DOHH2 (cell line): Measurements from ENCODE around the gene CHST3.

Experiments
- H3F3A ChIP-seq: fragments of 200-600 bp; sonication (generic), shearing (Covaris generic); 2 replicates; pipeline ENCODE4 v1.6.0; 2016; ENCODE audit warnings: antibody characterized with exemption, mild to moderate bottlenecking; ENCODE audit not compliant: control insufficient read depth, insufficient read depth
- H3K27ac ChIP-seq: fragments of 200-600 bp; sonication (generic); 2 replicates; pipeline ENCODE4 v1.5.1; 2014; ENCODE audit warnings: low read depth, mild to moderate bottlenecking, low read length, moderate library complexity
- H3K27me3 ChIP-seq: fragments of 200-600 bp; sonication (generic); 2 replicates; pipeline ENCODE4 v1.6.1; 2014; ENCODE audit warnings: mild to moderate bottlenecking, low read length, mixed read lengths; ENCODE audit not compliant: control insufficient read depth
- H3K36me3 ChIP-seq: fragments of 200-600 bp; sonication (generic); 2 replicates; pipeline ENCODE4 v1.6.1; 2014; ENCODE audit warnings: mild to moderate bottlenecking, low read length, moderate library complexity, mixed read lengths; ENCODE audit not compliant: control insufficient read depth
- H3K4me1 ChIP-seq: fragments of 200-600 bp; sonication (generic); 2 replicates; pipeline ENCODE4 v1.6.1; 2014; ENCODE audit warnings: mild to moderate bottlenecking, low read length, mixed read lengths; ENCODE audit not compliant: control insufficient read depth
- H3K4me2 ChIP-seq: fragments of 200-600 bp; sonication (generic); 2 replicates; pipeline ENCODE4 v1.6.0; 2014; ENCODE audit warnings: mild to moderate bottlenecking, low read length, moderate library complexity
- H3K4me3 ChIP-seq: fragments of 200-600 bp; sonication (generic); 2 replicates; pipeline ENCODE4 v1.5.1; 2014; ENCODE audit warnings: mild to moderate bottlenecking, low read length, mixed read lengths
- H3K79me2 ChIP-seq: fragments of 200-600 bp; sonication (generic); 2 replicates; pipeline ENCODE4 v1.6.1; 2014; ENCODE audit warnings: mild to moderate bottlenecking, low read length, mixed read lengths; ENCODE audit not compliant: control insufficient read depth
- H3K9me2 ChIP-seq: fragments of 200-600 bp; sonication (generic); replicated peaks from 2 replicates; pipeline ENCODE4 v1.6.1; 2014; ENCODE audit warnings: mild to moderate bottlenecking, low read length, mixed read lengths; ENCODE audit not compliant: control insufficient read depth
- H3K9me3 ChIP-seq: fragments of 200-600 bp; sonication (generic); 2 replicates; pipeline ENCODE4 v1.6.1; 2014; ENCODE audit warnings: antibody characterized with exemption, low read length, mixed read lengths; ENCODE audit not compliant: control insufficient read depth, insufficient read depth
- H4K20me1 ChIP-seq: fragments of 200-600 bp; sonication (generic); 2 replicates; pipeline ENCODE4 v1.6.0; 2014; ENCODE audit warnings: low read depth, mild to moderate bottlenecking, antibody characterized with exemption, low read length, moderate library complexity; ENCODE audit not compliant: control insufficient read depth, insufficient read depth
- EZH2phosphoT487 ChIP-seq: fragments of 200-600 bp; sonication (generic); IDR thresholded peaks from 2 replicates; pipeline ENCODE4 v1.6.1; 2017; ENCODE audit warnings: borderline replicate concordance, mild to moderate bottlenecking, antibody characterized with exemption, low read length, moderate library complexity, mixed read lengths
- TF ChIP-seq, protein P1 (sequence below): fragments of 200-600 bp; sonication (generic); IDR thresholded peaks from one replicate; pipeline ENCODE4 v1.5.1; 2014; ENCODE audit warnings: antibody characterized with exemption, mild to moderate bottlenecking, low read depth, low read length; ENCODE audit not compliant: poor library complexity, severe bottlenecking

Gene CHST3

GRCh38 chr10:71920540-71921323 is 43.5 kb upstream of the CHST3 start:
- TF ChIP-seq, protein P1, sequence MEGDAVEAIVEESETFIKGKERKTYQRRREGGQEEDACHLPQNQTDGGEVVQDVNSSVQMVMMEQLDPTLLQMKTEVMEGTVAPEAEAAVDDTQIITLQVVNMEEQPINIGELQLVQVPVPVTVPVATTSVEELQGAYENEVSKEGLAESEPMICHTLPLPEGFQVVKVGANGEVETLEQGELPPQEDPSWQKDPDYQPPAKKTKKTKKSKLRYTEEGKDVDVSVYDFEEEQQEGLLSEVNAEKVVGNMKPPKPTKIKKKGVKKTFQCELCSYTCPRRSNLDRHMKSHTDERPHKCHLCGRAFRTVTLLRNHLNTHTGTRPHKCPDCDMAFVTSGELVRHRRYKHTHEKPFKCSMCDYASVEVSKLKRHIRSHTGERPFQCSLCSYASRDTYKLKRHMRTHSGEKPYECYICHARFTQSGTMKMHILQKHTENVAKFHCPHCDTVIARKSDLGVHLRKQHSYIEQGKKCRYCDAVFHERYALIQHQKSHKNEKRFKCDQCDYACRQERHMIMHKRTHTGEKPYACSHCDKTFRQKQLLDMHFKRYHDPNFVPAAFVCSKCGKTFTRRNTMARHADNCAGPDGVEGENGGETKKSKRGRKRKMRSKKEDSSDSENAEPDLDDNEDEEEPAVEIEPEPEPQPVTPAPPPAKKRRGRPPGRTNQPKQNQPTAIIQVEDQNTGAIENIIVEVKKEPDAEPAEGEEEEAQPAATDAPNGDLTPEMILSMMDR = no peak
- no peak for TF ChIP-seq EZH2phosphoT487
- H3K9me3 ChIP-seq = no peaks in the 10 kb centered on the region
- H3K4me2 ChIP-seq = no peak overlapping the region
- peaks cover 4% of the 10 kb centered on the region; the same call in 1 of the 2 replicates for H3K27me3 ChIP-seq
- H3K36me3 ChIP-seq = no peaks in the 10 kb centered on the region
- no peaks in the 10 kb centered on the region for H3K4me1 ChIP-seq
- H3K9me2 ChIP-seq = no peaks in the 10 kb centered on the region
- H4K20me1 ChIP-seq = no peaks in the 10 kb centered on the region
- no peak overlapping the region for H3K4me3 ChIP-seq
- H3K79me2 ChIP-seq = no peaks in the 10 kb centered on the region
- no peaks in the 10 kb centered on the region for H3F3A ChIP-seq
- H3K27ac ChIP-seq = no peak overlapping the region

DNA sequence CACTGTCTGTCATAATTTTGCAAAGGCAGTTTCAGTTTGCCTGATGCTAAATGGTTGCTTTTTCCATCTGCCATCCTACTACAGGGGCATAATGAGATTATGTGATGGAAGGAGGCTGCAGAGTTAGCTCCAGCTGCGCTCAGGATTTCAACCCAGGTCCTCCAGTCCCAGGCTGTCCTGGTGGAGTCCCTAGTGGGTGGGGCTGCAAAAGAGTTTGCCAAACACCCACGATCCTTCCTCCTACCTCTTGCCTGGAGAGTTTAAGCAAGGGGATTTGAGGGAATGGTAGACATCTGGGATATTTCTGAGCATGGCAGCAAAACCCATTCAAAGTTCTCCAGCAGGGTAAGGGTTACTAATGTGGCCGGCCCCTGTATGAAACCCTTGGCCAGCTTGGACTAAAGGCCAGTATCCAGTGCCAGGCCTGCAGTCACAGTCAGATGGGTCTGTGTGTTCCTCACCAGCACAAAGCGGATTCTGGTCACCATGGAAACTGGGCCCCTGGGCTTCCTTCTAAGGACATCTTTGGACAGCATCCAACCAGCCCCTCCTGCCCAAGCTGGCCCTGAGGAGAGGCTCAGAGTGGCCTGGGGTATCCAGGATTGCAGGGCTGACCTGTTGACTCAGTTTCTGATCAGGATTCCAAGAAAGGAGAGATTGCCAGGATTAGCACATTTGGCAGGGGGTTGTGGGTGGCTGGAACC is 42.7 kb upstream of the CHST3 start:
- no peak overlapping the region for H3K4me3 ChIP-seq
- no peaks in the 10 kb centered on the region for H3K9me2 ChIP-seq
- H3K79me2 ChIP-seq = no peaks in the 10 kb centered on the region
- H3K36me3 ChIP-seq = no peaks in the 10 kb centered on the region
- H3K9me3 ChIP-seq = no peaks in the 10 kb centered on the region
- H3K27me3 ChIP-seq = peaks cover 4% of the 10 kb centered on the region; the same call in 1 of the 2 replicates
- H4K20me1 ChIP-seq = no peaks in the 10 kb centered on the region
- no peak overlapping the region for H3K27ac ChIP-seq
- no peaks in the 10 kb centered on the region for H3K4me1 ChIP-seq
- TF ChIP-seq, protein P1 = no peak
- TF ChIP-seq EZH2phosphoT487 = no peak
- H3F3A ChIP-seq = no peaks in the 10 kb centered on the region
- no peak overlapping the region for H3K4me2 ChIP-seq

DNA sequence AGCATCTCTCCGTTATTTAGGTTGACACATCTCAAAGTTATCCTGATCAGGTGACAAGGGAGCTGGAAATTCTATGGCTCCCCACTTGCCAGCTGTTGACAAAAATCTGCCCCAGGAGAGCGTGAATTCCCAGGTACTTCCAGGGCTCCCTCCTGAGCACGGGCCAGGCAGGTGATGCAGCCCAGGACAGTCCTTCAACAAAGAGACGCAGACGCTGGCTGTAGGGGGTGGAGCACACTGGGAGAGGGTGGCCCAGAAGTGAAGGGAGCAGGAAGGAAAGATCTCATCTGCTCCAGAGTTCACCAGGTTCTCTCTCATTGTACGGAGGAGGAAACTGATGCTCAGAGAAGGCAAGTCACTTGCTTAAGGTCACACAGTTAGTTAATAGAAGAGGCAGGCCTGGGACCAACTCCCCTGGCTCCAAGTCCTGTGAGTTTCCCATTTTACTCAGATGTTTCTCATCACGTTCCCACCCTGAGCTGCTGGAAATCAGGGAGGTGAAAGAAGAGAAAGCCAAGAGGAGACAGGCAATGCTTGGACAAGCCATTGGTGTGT is 41.0 kb upstream of the CHST3 start:
- Histone ChIP-seq H3F3A (no peaks in the 10 kb centered on the region), H3K27ac (no peak overlapping the region), H3K4me1 (no peaks in the 10 kb centered on the region), H3K79me2 (no peaks in the 10 kb centered on the region), H3K4me3 (no peak overlapping the region), H4K20me1 (no peaks in the 10 kb centered on the region), H3K4me2 (no peak overlapping the region), H3K27me3 (no peaks in the 10 kb centered on the region), H3K9me2 (no peaks in the 10 kb centered on the region), H3K36me3 (no peaks in the 10 kb centered on the region), H3K9me3 (no peaks in the 10 kb centered on the region)
- no peak for TF ChIP-seq EZH2phosphoT487

DNA sequence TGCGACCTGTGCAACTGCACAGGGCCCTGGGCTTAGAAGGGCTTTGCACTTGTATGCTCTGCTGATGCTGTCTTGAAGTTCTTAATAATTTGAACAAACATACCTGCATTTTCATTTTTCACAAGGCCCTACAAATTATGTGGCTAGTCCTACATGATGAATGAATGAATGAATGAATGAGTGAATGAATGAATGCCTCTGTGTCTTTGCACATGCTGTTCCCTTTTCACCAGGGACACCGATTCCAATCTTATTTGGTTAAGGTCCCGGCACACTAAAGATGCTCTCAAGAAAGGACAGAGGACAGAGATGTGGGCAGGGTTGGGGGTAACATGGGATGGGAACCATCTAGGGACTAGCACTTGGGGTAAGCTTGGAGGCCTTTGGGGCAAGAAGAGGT is 39.4 kb upstream of the CHST3 start:
- H3K9me2 ChIP-seq = no peaks in the 10 kb centered on the region
- H3K79me2 ChIP-seq = no peaks in the 10 kb centered on the region
- no peak overlapping the region for H3K4me2 ChIP-seq
- no peak overlapping the region for H3K4me3 ChIP-seq
- H4K20me1 ChIP-seq = no peaks in the 10 kb centered on the region
- H3K27me3 ChIP-seq = no peaks in the 10 kb centered on the region
- H3F3A ChIP-seq = no peaks in the 10 kb centered on the region
- no peaks in the 10 kb centered on the region for H3K4me1 ChIP-seq
- no peaks in the 10 kb centered on the region for H3K9me3 ChIP-seq
- H3K27ac ChIP-seq = no peak overlapping the region
- H3K36me3 ChIP-seq = no peaks in the 10 kb centered on the region
- no peak for TF ChIP-seq EZH2phosphoT487
- TF ChIP-seq, protein P1 = no peak
